Stimulated activated CD8-positive, alpha-beta memory T cell treated with anti-CD3 and anti-CD28 coated beads, Interleukin-15, amount 100 ng/mL, for 48 hours (primary cell): Measurements from ENCODE around the gene HS2ST1.
"Not testable (repeated sequence)": the region's sequence is repeated elsewhere in the genome, so short reads cannot be mapped to it uniquely, and the experiment has no call there.

Source experiments
- DNase-seq, 2 donors: peaks; one replicate each; pipeline ENCODE4 v3.0.0-alpha.2; 2020; ENCODE audit warnings: low read depth in 2 of 2

HS2ST1 gene

DNA sequence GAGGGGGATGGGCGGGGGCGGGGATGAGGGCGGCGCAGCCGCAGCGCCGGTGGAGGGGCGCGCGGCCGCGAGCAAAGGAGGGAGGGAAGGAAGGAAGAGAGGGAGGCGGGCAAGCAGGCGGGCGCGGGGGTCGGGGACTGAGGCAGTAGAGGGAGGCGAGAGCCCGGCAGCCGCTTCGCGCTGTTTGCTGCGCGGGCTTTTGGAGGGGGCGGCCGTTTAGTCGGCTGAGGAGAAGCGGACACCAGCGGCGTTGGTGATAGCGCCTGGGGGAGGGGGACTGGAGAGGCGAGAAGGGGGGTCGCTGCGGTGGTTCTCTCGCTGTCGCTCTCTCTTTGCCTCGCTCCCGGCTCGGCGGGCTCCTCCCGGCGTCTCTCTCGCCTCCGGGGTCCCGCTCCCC, at the start of gene HS2ST1:
Gene HS2ST1 (plus strand): TSS at position 35 of the 397 bp plus-strand sequence.
- no peak for DNase-seq

DNA sequence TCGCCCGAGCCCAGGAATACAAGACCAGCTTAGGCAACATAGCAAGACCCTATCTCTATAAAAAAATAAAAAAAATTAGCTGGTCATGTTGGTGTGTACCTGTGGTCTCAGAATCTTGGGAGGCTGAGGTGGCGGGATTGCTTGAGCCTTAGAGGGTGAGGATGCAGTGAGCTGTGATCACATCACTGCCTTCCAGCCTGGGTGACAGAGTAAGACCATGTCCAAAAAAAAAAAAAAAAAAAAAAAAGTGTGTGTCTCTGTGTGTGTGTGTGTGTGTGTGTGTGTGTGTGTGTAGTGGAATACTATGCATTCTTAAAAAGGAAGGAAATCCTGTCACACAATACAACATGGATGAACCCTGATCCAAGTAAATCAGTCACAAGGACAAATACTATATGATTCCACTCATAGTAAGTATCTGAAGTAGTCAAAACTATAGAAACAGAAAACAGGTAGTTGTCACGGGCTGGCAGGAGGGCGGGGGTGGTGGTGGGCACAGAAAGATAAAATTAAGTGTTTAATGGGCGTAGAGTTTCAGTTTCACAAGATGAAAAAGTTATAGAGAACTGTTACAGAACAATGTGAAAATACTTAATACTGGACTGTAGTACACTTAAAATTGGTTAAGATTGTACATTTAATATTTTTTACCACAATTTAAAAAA, 48.3 kb upstream of the HS2ST1 start:
- DNase-seq: no peak

DNA sequence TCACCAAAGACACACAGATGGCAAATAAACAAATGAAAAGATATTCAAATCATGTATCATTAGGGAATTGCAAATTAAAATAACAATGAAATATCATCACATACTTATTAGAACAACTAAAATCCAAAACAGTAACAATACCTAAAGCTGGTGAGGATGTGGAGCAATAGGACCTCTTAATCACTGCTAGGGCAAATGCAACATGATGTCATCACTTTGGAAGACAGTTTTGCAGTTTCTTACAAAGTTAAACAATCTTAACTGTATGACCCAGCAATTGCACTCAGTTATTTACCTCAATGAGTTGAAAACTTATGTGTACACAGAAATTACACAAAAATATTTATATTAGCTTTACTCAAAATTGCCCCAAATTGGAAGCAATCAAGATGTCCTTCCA, 47.8 kb upstream of the HS2ST1 start:
- DNase-seq: no peak

DNA sequence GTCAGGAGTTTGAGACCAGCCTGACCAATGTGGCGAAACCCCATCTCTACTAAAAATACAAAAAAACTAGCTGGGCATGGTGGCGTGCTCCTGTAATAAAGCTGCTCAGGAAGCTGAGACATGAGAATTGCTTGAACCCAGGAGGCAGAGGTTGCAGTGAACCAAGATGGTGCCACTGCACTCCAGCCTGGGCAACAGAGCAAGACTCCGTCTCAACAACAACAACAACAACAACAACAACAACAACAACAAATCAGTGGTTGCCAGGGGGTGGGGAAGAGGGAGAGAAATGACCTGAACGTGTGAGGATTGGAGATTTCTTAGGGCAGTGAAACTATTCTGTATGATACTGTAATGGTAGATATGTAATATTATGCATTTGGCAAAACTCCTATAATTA, 47.2 kb upstream of the HS2ST1 start:
- DNase-seq: not testable (repeated sequence)

DNA sequence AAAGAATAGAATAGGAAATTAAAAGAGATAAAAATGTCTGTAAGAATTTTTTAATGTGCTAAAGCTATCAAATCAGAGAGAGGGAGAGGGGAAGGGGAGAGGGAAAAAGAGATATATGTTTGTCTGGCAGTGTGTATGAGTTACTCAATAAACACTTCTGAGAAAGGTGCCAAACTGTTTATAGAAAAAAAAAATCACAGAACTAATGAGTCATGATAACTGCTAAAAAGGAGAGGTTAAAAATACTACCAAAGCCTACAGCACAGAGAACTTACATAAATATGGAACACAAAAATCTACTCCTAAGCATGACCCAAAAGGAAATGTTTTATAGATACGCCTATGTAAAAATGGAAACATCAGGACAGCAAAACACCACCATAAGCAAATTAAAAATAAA, 46.0 kb upstream of the HS2ST1 start:
- DNase-seq: no peak

DNA sequence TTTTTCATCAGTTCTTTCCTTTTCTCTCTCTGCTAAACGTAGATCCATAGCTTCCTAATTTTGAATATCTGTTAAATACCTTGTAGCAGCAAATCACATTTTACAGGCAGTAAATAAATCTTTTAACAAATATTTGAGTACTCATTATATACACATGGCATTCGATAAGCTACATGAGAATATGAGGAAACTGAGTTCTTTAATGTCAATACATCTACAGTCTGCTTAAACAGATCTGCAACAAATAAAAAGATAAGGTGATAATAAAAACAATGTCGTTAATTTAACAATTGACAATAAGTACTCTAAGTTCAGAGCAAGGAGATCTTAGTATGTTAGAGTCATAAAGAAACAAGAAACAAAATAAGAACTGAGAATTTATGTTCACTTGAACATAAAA, 43.4 kb upstream of the HS2ST1 start:
- DNase-seq: no peak

DNA sequence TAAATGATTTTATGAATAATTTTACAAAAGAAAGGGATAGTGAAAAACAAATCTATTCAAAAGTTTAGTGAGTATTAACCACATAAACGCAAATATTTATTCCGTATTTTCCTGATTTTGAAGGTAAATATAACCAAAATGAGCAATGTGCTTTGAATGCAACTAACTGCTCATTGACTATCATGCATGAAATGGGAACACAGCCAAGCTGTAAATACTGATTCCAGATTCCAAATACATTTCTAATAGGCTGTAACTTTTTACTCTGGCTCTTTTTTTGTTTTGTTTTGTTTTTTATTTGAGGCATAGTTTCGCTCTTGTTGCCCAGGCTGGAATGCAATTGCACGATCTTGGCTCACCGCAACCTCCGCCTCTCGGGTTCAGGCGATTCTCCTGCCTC, 42.3 kb upstream of the HS2ST1 start:
- DNase-seq: no peak

DNA sequence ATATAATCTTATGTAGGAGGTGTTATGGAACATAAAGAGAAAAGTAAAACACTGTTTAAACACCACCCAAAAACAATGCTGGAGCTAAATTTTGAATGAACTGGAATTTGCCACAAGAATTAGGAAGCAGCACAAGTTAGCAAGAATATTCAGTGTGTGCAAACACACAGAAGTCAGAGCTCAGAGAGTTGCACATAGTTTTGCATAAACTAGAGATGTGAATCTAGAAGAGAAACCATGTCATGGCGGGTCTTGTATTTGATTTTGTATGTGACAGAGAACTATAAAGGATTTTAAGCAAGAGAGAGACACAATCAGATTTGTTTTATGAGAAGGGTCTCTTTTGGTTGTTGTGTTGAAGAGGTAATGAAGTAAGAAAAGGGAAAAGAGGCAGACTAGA, 38.7 kb upstream of the HS2ST1 start:
- no peak for DNase-seq

DNA sequence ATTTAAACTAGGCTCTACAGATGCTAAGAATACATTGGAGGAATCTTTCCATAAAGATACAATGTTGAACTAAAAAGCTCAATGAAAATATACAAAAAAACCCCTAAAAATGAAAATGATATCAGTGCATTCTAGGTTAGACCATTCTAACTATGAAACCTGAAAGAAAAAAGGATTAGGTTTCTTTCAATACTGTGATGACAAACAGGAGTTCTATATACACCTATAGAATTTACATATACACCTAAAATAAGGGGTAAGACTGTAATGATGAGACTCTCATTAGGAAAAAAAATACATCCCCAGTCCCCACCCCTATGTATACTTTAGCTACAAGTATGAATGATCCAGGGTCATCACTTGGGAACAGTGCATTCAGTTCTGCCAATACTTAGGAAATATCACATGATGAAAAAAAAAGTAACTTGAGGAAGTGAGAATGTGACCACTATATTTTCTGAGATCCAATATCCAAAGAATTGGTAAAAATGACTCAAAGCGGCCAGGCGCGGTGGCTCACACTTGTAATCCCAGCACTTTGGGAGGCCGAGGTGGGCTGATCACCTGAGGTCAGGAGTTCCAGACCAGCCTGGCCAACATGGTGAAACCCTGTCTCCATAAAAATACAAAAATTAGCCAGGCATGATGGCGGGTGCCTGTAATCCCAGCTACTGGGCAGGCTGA, 26.8 kb upstream of the HS2ST1 start:
- no peak for DNase-seq

DNA sequence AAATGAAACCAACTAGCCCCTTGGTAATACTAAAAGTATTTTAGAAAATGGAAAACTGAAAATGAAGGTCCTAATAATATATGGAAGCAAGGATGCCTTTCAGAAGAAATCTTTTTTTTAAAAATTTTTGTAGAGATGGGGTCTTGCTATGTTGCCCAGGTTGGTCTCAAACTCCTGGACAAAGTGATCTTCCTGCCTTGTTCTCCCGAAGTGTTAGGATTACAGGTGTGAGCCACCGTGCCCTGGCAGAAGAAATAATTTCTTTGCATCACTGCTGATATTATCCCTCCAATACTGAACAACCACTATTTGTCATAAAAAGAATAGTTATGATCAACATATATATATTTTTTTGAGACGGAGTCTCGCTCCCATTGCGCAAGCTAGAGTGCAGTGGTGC, 26.1 kb upstream of the HS2ST1 start:
- DNase-seq: no peak

DNA sequence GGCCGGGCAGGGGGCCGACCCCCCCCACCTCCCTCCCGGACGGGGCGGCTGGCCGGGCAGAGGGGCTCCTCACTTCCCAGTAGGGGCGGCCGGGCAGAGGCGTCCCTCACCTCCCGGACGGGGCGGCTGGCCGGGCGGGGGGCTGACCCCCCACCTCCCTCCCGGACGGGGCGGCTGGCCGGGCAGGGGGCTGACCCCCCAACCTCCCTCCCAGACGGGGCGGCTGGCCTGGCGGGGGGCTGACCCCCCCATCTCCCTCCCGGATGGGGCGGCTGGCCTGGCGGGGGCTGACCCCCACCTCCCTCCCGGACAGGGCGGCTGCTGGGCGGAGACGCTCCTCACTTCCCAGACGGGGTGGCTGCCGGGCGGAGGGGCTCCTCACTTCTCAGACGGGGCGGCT, 15.0 kb upstream of the HS2ST1 start:
- DNase-seq: not testable (repeated sequence)

DNA sequence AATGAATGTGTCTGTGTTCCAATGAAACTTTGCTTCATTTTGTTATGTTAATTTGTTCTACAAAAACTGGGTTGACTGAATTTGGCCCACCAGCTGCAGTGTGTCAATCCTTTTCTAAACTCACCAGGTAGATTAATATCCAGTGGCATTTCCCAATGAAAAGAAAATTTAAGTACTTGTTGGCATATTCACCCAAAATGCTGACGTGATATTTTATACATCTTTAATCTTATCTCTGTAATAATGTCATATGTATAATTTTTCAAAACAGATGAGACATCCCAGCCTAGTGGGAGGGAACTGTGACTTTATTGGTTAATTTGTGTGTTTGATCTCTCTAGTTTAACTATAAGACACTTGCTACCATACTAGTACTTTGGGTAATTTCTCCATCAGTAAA, 8.6 kb upstream of the HS2ST1 start:
- DNase-seq: no peak

DNA sequence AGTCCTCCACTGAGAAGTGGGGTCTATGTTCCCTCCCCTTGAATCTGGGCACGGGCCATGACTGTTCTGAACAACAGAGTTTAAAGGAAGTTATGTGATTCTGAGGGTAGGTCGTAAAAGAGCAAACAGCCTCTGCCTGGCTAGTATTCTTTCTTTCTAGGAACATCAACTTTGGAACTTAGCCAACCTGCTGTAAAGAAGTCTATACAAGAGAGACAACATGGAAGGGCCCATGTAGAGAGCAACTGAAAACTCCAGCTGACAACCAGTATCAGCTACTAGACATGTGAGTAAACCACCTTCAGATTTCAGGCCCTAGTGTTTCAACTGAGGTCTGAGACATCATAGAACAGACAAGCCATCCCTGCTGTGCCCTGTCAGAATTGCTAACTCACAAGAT, 8.0 kb upstream of the HS2ST1 start:
- DNase-seq: no peak

DNA sequence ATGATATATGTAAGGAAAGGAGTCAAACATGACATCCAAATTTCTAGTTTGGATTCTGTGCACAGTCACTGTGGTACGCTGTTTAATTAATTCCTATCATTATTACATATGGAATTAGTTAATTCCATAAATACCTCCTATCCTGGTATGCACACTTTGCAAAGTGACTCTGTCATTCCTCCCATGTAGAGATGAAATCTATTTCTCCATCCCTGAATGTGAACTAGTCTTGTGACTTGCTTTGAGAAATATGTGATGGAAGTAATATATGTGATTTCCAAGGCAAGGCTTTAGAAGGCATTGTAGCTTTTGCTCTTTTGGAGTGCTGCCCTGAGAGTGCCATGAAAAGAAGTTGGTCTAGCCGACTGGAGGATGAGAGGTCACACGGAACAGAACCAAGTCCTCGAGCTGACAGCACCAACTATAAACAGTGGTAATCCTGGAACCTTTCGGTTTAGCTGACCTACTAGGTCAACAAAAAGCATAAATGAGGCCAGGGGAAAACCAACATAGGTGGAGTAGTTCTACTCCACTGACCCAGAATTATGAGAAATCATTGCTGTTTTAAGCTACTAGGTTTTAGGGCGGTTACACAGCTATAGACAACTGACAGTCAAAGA, 2.0 kb upstream of the HS2ST1 start:
- no peak for DNase-seq

DNA sequence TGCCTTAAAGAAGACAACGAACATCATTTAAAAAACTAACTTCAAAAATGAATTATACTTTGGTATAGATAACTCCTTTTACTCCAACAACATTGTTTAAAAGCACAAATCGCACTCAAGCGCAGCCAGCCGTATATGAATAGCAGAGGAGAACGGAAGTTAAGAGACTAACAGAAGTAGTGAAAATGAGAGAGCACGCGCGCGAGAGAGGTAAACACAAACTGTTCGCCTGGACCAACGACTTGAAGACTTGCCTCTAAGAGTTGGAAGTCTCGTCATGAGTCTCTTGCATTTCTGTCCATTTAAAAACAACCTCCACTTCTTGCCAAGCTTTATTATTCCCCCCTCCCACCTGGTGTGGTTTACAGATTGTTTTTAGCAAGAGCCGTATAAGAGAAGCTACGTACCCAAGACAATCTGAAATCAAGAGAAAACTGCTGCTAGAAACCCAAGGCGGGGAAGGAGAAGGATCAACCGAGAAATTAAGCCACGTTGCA, 988 bp upstream of the HS2ST1 start:
- peak in 1 of 2 donors; percentile 7 for DNase-seq

DNA sequence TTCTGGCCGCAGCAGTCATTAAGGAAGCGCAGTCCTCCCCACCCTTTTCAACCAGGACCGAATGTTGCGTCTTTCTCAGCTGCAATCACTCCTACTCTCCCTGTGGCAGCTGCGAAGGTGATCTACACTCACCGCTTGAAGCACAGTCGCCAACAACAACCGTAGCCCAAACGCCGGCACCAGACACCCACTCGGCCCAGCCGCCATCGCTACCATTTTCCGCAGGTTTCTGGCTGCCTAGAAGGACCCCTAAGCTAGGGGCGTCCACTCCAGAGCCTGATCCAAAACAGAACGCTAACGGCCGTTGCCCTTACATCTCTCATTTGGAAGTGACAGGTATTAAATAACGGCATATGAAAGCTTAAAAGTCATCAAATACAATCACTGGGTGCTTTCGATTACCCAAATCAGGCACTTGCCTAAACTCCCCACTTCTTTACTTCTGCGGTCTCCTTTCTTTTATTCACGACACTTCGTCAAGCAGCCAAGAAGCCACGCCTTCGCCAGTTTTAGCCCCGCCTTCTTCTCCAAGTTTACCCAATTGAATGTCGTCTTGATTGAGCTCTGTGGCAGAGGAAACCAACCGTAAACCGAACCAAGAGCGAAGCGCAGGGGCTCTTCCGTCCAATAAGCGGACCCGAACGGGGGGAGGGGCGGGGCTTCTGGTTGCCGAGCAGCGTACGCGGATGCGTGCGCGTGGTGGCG, 387 bp upstream of the HS2ST1 start, which contains the start of gene SELENOF:
Gene SELENOF (minus strand): TSS at position 231 of the 705 bp plus-strand sequence. CDS start 15 bp downstream, at position 216.
- peak; percentile 96 to 98 for DNase-seq

DNA sequence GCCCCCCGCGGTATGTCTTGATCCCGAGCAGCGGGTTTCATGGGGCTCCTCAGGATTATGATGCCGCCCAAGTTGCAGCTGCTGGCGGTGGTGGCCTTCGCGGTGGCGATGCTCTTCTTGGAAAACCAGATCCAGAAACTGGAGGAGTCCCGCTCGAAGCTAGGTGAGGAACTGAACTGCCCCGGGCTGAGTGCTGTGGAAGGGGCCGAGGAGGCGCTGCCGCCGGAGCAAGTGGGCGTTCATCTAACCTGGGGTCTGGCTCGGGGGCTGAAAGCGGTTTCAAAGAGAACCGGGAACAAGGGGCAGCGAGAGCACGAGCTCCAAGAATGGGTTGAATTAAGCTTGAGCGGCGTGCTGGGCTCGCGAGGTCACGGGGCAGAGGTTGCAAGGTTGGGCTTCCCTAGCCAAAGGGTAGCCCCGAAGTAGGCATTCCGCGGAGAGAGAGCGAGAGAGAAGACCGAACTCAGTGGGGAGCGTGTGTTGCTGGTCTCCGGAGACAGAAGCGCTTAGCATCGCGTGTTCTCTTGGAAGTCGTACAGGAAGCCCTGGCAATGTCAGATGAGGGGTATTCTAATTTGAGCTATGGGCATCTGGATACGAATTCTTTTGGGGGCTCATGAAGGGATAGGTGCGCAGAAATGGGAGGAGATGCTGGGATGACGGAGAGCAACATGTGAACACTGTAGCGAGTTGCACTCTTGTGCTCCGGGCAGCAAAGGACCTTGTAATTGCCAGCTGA, 732 bp downstream of the HS2ST1 start:
- DNase-seq: peak; percentile 20 to 27

DNA sequence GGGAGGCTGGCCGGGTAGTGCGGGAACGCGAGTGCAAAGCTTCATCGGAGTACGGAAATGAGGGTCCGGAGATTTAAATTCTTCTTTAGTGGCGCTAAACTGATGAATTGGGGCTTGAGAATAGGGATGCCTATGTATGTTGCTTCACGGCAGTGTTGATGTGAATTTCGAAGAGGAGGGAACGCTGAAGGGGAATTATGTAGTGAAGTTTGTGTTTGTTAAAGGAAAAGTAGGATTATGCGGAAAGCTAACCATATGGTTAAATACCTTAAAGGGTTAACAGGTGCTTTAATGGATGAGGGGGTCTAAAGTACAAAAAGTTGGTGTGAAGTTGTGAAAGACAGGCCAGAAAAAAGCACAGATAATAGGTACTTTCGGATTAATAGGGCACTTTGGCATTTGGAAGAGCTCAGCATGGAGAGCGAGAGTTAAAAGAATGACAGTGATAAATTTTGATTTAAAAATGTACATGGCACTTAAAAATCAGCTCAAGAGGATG, 1.4 kb downstream of the HS2ST1 start:
- no peak for DNase-seq

DNA sequence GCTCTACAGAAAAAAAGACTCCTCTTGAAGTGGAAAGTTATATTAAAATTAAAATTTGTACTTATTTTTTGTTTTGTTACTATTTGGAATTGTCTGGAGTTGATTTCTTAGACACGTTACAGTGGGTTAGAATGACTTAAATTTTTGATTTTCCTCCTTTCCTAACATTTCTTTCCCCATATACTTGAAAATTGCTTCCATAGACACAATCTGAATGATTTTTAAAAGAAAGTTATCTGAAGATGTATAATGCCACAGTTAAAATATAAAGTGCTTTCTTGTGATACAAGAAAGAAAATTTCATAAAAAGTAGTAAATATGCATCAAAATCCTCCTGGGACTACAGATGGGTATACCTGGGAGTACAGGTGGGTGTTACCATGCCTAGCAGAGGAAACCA, 2.3 kb downstream of the HS2ST1 start:
- no peak for DNase-seq

DNA sequence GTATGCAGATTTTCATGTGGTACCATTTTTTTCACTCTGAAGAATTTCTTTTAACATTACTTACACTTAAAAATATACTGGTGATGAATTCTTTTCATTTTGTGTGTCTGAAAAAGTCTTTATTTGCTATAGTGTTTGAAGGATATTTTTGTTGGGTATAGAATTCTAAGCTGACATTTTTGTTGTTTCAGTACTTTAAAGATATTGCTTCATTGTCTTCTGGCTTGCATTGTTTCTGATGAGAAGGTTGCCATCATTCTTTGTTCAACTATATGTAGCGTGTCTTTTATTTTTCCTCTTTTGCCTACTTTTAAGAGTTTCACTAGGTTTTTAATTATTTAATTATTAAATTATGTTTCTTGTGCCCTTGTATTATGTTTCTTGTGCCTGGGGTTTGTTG, 8.0 kb downstream of the HS2ST1 start:
- DNase-seq: no peak

DNA sequence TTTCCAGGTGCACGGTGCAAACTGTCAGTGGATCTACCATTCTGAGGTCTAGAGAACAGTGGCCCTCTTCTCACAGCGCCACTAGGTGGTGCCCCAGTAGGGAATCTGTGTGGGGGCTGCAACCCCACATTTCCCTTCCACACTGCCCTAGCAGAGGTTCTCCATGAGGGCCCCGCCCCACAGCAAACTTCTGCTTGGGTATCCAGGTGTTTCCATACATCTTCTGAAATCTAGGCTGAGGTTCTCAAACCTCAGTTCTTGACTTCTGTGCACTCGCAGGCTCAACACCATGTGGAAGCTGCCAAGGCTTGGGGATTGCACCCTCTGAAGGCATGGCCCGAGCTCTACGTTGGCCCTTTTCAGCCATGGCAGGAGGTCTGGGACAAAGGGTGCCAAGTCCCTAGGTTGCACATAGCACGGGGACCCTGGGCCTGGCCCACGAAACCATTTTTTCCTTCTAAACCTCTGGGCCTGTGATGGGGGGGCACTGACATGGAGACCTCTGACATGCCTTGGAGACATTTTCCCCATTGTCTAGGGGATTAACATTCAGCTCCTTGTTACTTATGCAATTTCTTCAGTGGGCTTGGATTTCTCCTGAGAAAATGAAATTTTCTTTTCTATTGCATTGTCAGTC, 10.0 kb downstream of the HS2ST1 start:
- DNase-seq: no peak
